OCI-M1 (cell line): ENCODE data around the gene SLC26A8.
A peak's percentile ranks its signal among the peaks of the same experiment; 100 is the strongest.
"Not testable (repeated sequence)": the region's sequence is repeated elsewhere in the genome, so short reads cannot be mapped to it uniquely, and the experiment has no call there.

Experiments
- DNase-seq: peaks from one replicate; lab custom pipeline; 2025; lab: John Stamatoyannopoulos, UW

Gene SLC26A8

GRCh38 chr6:35941170-35941569 is 83.3 kb downstream of the SLC26A8 start:
- not testable (repeated sequence) for DNase-seq

- DNase-seq = not testable (repeated sequence)
Measured at GRCh38 chr6:35940014-35940413, 84.4 kb downstream of the SLC26A8 start.

GRCh38 chr6:35939259-35939658 is 85.2 kb downstream of the SLC26A8 start:
- DNase-seq = not testable (repeated sequence)

GRCh38 chr6:35936681-35937359 is 87.6 kb downstream of the SLC26A8 start:
- no peak for DNase-seq

GRCh38 chr6:35935469-35935868 is 89.0 kb downstream of the SLC26A8 start:
- DNase-seq = no peak

- DNase-seq = no peak
Measured at GRCh38 chr6:35933844-35934243, 90.6 kb downstream of the SLC26A8 start.

GRCh38 chr6:35931873-35932272 is 92.6 kb downstream of the SLC26A8 start:
- not testable (repeated sequence) for DNase-seq

- no peak for DNase-seq
Measured at GRCh38 chr6:35931120-35931561, 93.3 kb downstream of the SLC26A8 start.

GRCh38 chr6:35929601-35930000 is 94.8 kb downstream of the SLC26A8 start:
- DNase-seq = no peak

GRCh38 chr6:35926509-35927215 is 97.8 kb downstream of the SLC26A8 start:
- no peak for DNase-seq

- DNase-seq = no peak
Measured at GRCh38 chr6:35925961-35926360, 98.5 kb downstream of the SLC26A8 start.

- no peak for DNase-seq
Measured at GRCh38 chr6:35924146-35924545, 100.3 kb downstream of the SLC26A8 start.

GRCh38 chr6:35922139-35922554 is 102.3 kb downstream of the SLC26A8 start:
- DNase-seq = no peak

- DNase-seq = peak; percentile 96
Measured at GRCh38 chr6:35920793-35921732, 103.4 kb downstream of the SLC26A8 start, which contains the start of gene SRPK1. Gene SRPK1 (minus strand): TSS chr6:35921098. CDS start chr6:35921056, 42 bp downstream.

- peak; percentile 80 for DNase-seq
Measured at GRCh38 chr6:35919827-35920751, 104.4 kb downstream of the SLC26A8 start.

GRCh38 chr6:35919085-35919826 is 105.2 kb downstream of the SLC26A8 start:
- DNase-seq = peak; percentile 80

GRCh38 chr6:35916893-35917292 is 107.5 kb downstream of the SLC26A8 start:
- not testable (repeated sequence) for DNase-seq

- DNase-seq = no peak
Measured at GRCh38 chr6:35916056-35916455, 108.4 kb downstream of the SLC26A8 start.

GRCh38 chr6:35914536-35914935 is 109.9 kb downstream of the SLC26A8 start:
- DNase-seq = no peak
